HCT116 (cell line): ENCODE measurements around the gene OR4K5. TPM values are rescaled to one million over a fixed set of nuclear protein-coding genes. Genes with fewer than 3 reads are reported as not detected.

Source experiments
- ATAC-seq: fragments of 200-7000 bp; cut with Tn5 transposase; 2 replicates; pipeline ENCODE4 v1.9.1; 2020; ENCODE audit warnings: mild to moderate bottlenecking, moderate library complexity
- BruUV-seq: library from RNA; stranded (reverse); fragments of 400-500 nt; replicated peaks from 2 replicates; lab custom pipeline; 2021; lab: Mats Ljungman, UMichigan
- CTCF ChIA-PET: fragments of 300-600 bp; sonication (Branson Sonifier 250); formaldehyde crosslinking; loops from one replicate; lab custom pipeline; 2021; ENCODE audit warnings: antibody characterized with exemption; lab: Charles Lee
- POLR2A ChIA-PET: fragments of 300-600, 350-600 bp; sonication (Branson Sonifier 250); formaldehyde crosslinking; loops from one replicate; lab custom pipeline; 2021; ENCODE audit warnings: antibody characterized with exemption; lab: Charles Lee
- RAD21 ChIA-PET, 2 experiments: fragments of 300-600 bp; sonication (Branson Sonifier 250); formaldehyde crosslinking; loops; one replicate each; lab custom pipeline; 2023; ENCODE audit warnings: low total read pairs in 2 of 2; ENCODE audit not compliant: uncharacterized antibody in 2 of 2, unreplicated experiment in 2 of 2, low non-redundant PET in 1 of 2; lab: Charles Lee
- DNase-seq: peaks from one replicate; pipeline ENCODE4 v3.0.0-alpha.2; 2010; ENCODE audit warnings: low read depth, low spot score
- H2AFZ ChIP-seq: fragments of 200-600 bp; shearing (Covaris generic), sonication (generic); 2 replicates; pipeline ENCODE4 v1.6.1; 2017; ENCODE audit warnings: low read depth, mixed run types, mixed read lengths, antibody characterized with exemption, low read length; ENCODE audit not compliant: poor library complexity, severe bottlenecking
- H3K27ac ChIP-seq: 2 replicates; pipeline ENCODE4 v1.5.1; 2012; ENCODE audit warnings: low read depth, low read length
- H3K27me3 ChIP-seq: fragments of 200-600 bp; sonication (generic); 2 replicates; pipeline ENCODE4 v1.6.1; 2016; ENCODE audit warnings: mixed run types, low read length, mixed read lengths; ENCODE audit not compliant: insufficient read depth
- H3K36me3 ChIP-seq, 2 experiments: fragments of 200-500 bp in 1 of 2; fragments of 200-600 bp in 1 of 2; sonication (Bioruptor generic) in 1 of 2; sonication (generic) in 1 of 2; 2 replicates each; pipeline versions ENCODE4 v1.5.1 to v1.6.1; 2014 to 2016; ENCODE audit warnings: low read length in 2 of 2, inconsistent platforms in 1 of 2, mixed read lengths in 1 of 2, mixed run types in 1 of 2; ENCODE audit not compliant: insufficient read depth in 2 of 2, control insufficient read depth in 1 of 2
- H3K4me1 ChIP-seq, 2 experiments: fragments of 200-600 bp in 1 of 2; sonication (generic) in 1 of 2; 2 replicates each; pipeline versions ENCODE4 v1.5.1 to v1.6.1; 2012 to 2017; ENCODE audit warnings: low read length in 2 of 2, inconsistent platforms in 1 of 2, mild to moderate bottlenecking in 1 of 2, mixed read lengths in 1 of 2, mixed run types in 1 of 2, moderate library complexity in 1 of 2; ENCODE audit not compliant: insufficient read depth in 2 of 2, control insufficient read depth in 1 of 2
- H3K4me2 ChIP-seq: fragments of 200-600 bp; sonication (generic); 2 replicates; pipeline ENCODE4 v1.6.1; 2017; ENCODE audit warnings: mixed run types, low read length, mixed read lengths
- H3K4me3 ChIP-seq, 2 experiments: fragments of 200-600 bp in 1 of 2; sonication (generic) in 1 of 2; replicated peaks in 1 of 2; 2 replicates each; pipeline ENCODE4 v1.5.1; 2011 to 2016; ENCODE audit warnings: low read length in 2 of 2, control low read depth in 1 of 2, low read depth in 1 of 2, mild to moderate bottlenecking in 1 of 2, mixed read lengths in 1 of 2, mixed run types in 1 of 2
- H3K79me2 ChIP-seq: fragments of 200-600 bp; sonication (generic); 2 replicates; pipeline ENCODE4 v1.6.1; 2017; ENCODE audit warnings: mild to moderate bottlenecking, mixed run types, low read length, moderate library complexity, mixed read lengths; ENCODE audit not compliant: insufficient read depth
- H3K9ac ChIP-seq: fragments of 200-600 bp; sonication (generic); 2 replicates; pipeline ENCODE4 v1.6.1; 2016; ENCODE audit warnings: low read length, mixed read lengths
- H3K9me2 ChIP-seq: fragments of 200-600 bp; sonication (generic), shearing (Covaris generic); 2 replicates; pipeline ENCODE4 v1.6.1; 2017; ENCODE audit warnings: mixed run types, mild to moderate bottlenecking, moderate library complexity; ENCODE audit not compliant: insufficient read depth
- H3K9me3 ChIP-seq, 2 experiments: fragments of 200-500 bp in 1 of 2; fragments of 200-600 bp in 1 of 2; sonication (Bioruptor generic) in 1 of 2; sonication (generic) in 1 of 2; 2 replicates each; pipeline ENCODE4 v1.6.1; 2014 to 2017; ENCODE audit warnings: low read length in 2 of 2, mixed read lengths in 2 of 2, inconsistent platforms in 1 of 2, low read depth in 1 of 2, mild to moderate bottlenecking in 1 of 2, mixed run types in 1 of 2, moderate library complexity in 1 of 2; ENCODE audit not compliant: control insufficient read depth in 1 of 2, insufficient read depth in 1 of 2
- H4K20me1 ChIP-seq: fragments of 200-600 bp; sonication (generic), shearing (Covaris generic); 2 replicates; pipeline ENCODE4 v1.6.1; 2017; ENCODE audit warnings: mixed run types, mild to moderate bottlenecking, moderate library complexity; ENCODE audit not compliant: insufficient read depth
- EGR1 ChIP-seq: IDR thresholded peaks from 2 replicates; pipeline ENCODE4 v1.6.1; 2012; ENCODE audit warnings: low read depth
- EZH2 ChIP-seq: fragments of 200-600 bp; sonication (generic); IDR thresholded peaks from 2 replicates; pipeline ENCODE4 v1.6.1; 2017; ENCODE audit warnings: antibody characterized with exemption, mixed run types
- MAX ChIP-seq: IDR thresholded peaks from 2 replicates; pipeline ENCODE4 v1.6.1; 2012
- POLR2AphosphoS5 ChIP-seq: IDR thresholded peaks from 2 replicates; pipeline ENCODE4 v1.6.1; 2011; ENCODE audit warnings: mild to moderate bottlenecking, low read depth, low read length, moderate library complexity
- RAD21 ChIP-seq: IDR thresholded peaks from 2 replicates; pipeline ENCODE4 v1.6.1; 2012; ENCODE audit warnings: low read depth, mild to moderate bottlenecking
- SIN3A ChIP-seq: IDR thresholded peaks from 2 replicates; pipeline ENCODE4 v1.6.1; 2012; ENCODE audit warnings: low read depth
- TCF7L2 ChIP-seq: IDR thresholded peaks from 2 replicates; pipeline ENCODE4 v1.7.0; 2011; ENCODE audit warnings: borderline replicate concordance, inconsistent platforms; ENCODE audit not compliant: insufficient read depth, insufficient read length; ENCODE audit errors: extremely low read depth
- ZNF274 ChIP-seq: fragments of 200-500 bp; sonication (Bioruptor generic); IDR thresholded peaks from 2 replicates; pipeline ENCODE4 v1.6.1; 2014; ENCODE audit warnings: mild to moderate bottlenecking, low read depth, low read length, inconsistent platforms
- intact Hi-C: fragments of 100-400 bp; cut with micrococcal nuclease; formaldehyde crosslinking; loops from 2 replicates; pipeline ENCODE4 v1.10.0; 2022
- total RNA-seq: library from RNA; stranded (reverse); gene quantifications from one replicate; pipeline ENCODE4 v1.2.1, GENCODE V29; 2021; ENCODE audit not compliant: unreplicated experiment
- TF ChIP-seq, protein P1 (sequence below): IDR thresholded peaks from 2 replicates; pipeline ENCODE4 v1.6.1; 2011; ENCODE audit warnings: mild to moderate bottlenecking, low read length, moderate library complexity; ENCODE audit not compliant: insufficient replicate concordance; ENCODE audit errors: extremely low read depth
- TF ChIP-seq, protein P2 (sequence below): IDR thresholded peaks from 2 replicates; pipeline ENCODE4 v1.6.1; 2012
- TF ChIP-seq, protein P3 (sequence below): IDR thresholded peaks from 2 replicates; pipeline ENCODE4 v1.6.1; 2012; ENCODE audit warnings: low read depth

The OR4K5 gene
- total RNA-seq, 1 experiment from 2014 or later: not detected

- TF ChIP-seq, protein P1, sequence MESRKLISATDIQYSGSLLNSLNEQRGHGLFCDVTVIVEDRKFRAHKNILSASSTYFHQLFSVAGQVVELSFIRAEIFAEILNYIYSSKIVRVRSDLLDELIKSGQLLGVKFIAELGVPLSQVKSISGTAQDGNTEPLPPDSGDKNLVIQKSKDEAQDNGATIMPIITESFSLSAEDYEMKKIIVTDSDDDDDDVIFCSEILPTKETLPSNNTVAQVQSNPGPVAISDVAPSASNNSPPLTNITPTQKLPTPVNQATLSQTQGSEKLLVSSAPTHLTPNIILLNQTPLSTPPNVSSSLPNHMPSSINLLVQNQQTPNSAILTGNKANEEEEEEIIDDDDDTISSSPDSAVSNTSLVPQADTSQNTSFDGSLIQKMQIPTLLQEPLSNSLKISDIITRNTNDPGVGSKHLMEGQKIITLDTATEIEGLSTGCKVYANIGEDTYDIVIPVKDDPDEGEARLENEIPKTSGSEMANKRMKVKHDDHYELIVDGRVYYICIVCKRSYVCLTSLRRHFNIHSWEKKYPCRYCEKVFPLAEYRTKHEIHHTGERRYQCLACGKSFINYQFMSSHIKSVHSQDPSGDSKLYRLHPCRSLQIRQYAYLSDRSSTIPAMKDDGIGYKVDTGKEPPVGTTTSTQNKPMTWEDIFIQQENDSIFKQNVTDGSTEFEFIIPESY: no peak
- no peak for TF ChIP-seq TCF7L2
Measured at GRCh38 chr14:19895282-19895681, 25.1 kb upstream of the OR4K5 start (continued).

GRCh38 chr14:19900999-19901398, 19.4 kb upstream of the OR4K5 start:
- POLR2A ChIA-PET: no interaction called here

More at GRCh38 chr14:19900999-19901398, 19.4 kb upstream of the OR4K5 start:
- Histone ChIP-seq H3K9me3 (peaks cover 22 to 49% of the 10 kb centered on the region in 2 experiments; a peak in 3 of 4 replicates), H3K4me1 (no peaks in the 10 kb centered on the region), H3K9me2 (no peaks in the 10 kb centered on the region), H3K79me2 (no peaks in the 10 kb centered on the region), H2AFZ (no peak overlapping the region), H3K9ac (no peak overlapping the region), H3K4me2 (no peak overlapping the region), H4K20me1 (no peaks in the 10 kb centered on the region), H3K27ac (no peak overlapping the region), H3K36me3 (no peaks in the 10 kb centered on the region), H3K27me3 (no peaks in the 10 kb centered on the region), H3K4me3 (no peak overlapping the region)
- CTCF ChIA-PET: no interaction called here
- no TSS peak for BruUV-seq
- intact Hi-C loops: no loop called here
- ATAC-seq (no peak), DNase-seq (no peak)
- RAD21 ChIA-PET: no interaction called here
- TF ChIP-seq ZNF274 (no peak), RAD21 (no peak), MAX (no peak), POLR2AphosphoS5 (no peak), EGR1 (no peak), EZH2 (no peak), SIN3A (no peak)
- TF ChIP-seq, protein P2, sequence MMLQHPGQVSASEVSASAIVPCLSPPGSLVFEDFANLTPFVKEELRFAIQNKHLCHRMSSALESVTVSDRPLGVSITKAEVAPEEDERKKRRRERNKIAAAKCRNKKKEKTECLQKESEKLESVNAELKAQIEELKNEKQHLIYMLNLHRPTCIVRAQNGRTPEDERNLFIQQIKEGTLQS: no peak
- TF ChIP-seq, protein P3, sequence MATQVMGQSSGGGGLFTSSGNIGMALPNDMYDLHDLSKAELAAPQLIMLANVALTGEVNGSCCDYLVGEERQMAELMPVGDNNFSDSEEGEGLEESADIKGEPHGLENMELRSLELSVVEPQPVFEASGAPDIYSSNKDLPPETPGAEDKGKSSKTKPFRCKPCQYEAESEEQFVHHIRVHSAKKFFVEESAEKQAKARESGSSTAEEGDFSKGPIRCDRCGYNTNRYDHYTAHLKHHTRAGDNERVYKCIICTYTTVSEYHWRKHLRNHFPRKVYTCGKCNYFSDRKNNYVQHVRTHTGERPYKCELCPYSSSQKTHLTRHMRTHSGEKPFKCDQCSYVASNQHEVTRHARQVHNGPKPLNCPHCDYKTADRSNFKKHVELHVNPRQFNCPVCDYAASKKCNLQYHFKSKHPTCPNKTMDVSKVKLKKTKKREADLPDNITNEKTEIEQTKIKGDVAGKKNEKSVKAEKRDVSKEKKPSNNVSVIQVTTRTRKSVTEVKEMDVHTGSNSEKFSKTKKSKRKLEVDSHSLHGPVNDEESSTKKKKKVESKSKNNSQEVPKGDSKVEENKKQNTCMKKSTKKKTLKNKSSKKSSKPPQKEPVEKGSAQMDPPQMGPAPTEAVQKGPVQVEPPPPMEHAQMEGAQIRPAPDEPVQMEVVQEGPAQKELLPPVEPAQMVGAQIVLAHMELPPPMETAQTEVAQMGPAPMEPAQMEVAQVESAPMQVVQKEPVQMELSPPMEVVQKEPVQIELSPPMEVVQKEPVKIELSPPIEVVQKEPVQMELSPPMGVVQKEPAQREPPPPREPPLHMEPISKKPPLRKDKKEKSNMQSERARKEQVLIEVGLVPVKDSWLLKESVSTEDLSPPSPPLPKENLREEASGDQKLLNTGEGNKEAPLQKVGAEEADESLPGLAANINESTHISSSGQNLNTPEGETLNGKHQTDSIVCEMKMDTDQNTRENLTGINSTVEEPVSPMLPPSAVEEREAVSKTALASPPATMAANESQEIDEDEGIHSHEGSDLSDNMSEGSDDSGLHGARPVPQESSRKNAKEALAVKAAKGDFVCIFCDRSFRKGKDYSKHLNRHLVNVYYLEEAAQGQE: no peak
